NCI-H2171 (cell line): ENCODE data around the gene SPARC.

Experiments
- DNase-seq: peaks from one replicate; lab custom pipeline; 2025; lab: John Stamatoyannopoulos, UW

The SPARC gene

GRCh38 chr5:151678713-151679112, 8.0 kb downstream of the SPARC start:
- DNase-seq, result no peak

GRCh38 chr5:151677776-151678545, 8.8 kb downstream of the SPARC start:
- no peak for DNase-seq

- no peak for DNase-seq
Measured at GRCh38 chr5:151676719-151677118, 10.0 kb downstream of the SPARC start.

GRCh38 chr5:151676314-151676712, 10.4 kb downstream of the SPARC start:
- no peak for DNase-seq

- no peak for DNase-seq
Measured at GRCh38 chr5:151675611-151676313, 11.0 kb downstream of the SPARC start.

GRCh38 chr5:151674626-151675610, 11.8 kb downstream of the SPARC start:
- DNase-seq, result no peak

GRCh38 chr5:151673421-151673820, 13.3 kb downstream of the SPARC start:
- no peak for DNase-seq

- DNase-seq, result no peak
Measured at GRCh38 chr5:151672516-151672915, 14.2 kb downstream of the SPARC start.

GRCh38 chr5:151671950-151672349, 14.8 kb downstream of the SPARC start:
- no peak for DNase-seq

- no peak for DNase-seq
Measured at GRCh38 chr5:151670953-151671636, 15.6 kb downstream of the SPARC start.

- DNase-seq, result no peak
Measured at GRCh38 chr5:151670083-151670686, 16.5 kb downstream of the SPARC start.

- no peak for DNase-seq
Measured at GRCh38 chr5:151667083-151667482, 19.6 kb downstream of the SPARC start.

GRCh38 chr5:151665613-151666012, 21.1 kb downstream of the SPARC start:
- DNase-seq, result no peak

GRCh38 chr5:151664694-151665585, 21.8 kb downstream of the SPARC start:
- DNase-seq, result no peak

GRCh38 chr5:151663617-151664293, 23.0 kb downstream of the SPARC start:
- no peak for DNase-seq

GRCh38 chr5:151662805-151663204, 23.9 kb downstream of the SPARC start:
- DNase-seq, result no peak

- DNase-seq, result no peak
Measured at GRCh38 chr5:151661968-151662732, 24.6 kb downstream of the SPARC start.

GRCh38 chr5:151660616-151661495, 25.9 kb downstream of the SPARC start:
- DNase-seq, result no peak
